BE2C (cell line): ENCODE results near the gene KRT35.

Source experiments
- DNase-seq: peaks from one replicate; pipeline ENCODE4 v3.0.0-alpha.2; 2020
- H3K27me3 ChIP-seq: fragments of 250-450 bp; sonication (Bioruptor Pico); 2 replicates; pipeline ENCODE4 v1.5.1; 2020; ENCODE audit warnings: mild to moderate bottlenecking
- H3K36me3 ChIP-seq: fragments of 250-450 bp; sonication (Bioruptor Pico); 2 replicates; pipeline ENCODE4 v1.5.1; 2020; ENCODE audit warnings: mild to moderate bottlenecking
- H3K4me1 ChIP-seq: fragments of 250-450 bp; sonication (Bioruptor Pico); 2 replicates; pipeline ENCODE4 v1.5.1; 2020
- H3K4me3 ChIP-seq: 2 replicates; pipeline ENCODE4 v1.5.1; 2011; ENCODE audit warnings: low read depth, low read length
- H3K9me3 ChIP-seq: fragments of 250-450 bp; sonication (Bioruptor Pico); 2 replicates; pipeline ENCODE4 v1.5.1; 2020
- TF ChIP-seq, protein P1 (sequence below): IDR thresholded peaks from 2 replicates; pipeline ENCODE4 v1.5.1; 2012; ENCODE audit warnings: mild to moderate bottlenecking, low read depth, low read length

Gene KRT35

DNA sequence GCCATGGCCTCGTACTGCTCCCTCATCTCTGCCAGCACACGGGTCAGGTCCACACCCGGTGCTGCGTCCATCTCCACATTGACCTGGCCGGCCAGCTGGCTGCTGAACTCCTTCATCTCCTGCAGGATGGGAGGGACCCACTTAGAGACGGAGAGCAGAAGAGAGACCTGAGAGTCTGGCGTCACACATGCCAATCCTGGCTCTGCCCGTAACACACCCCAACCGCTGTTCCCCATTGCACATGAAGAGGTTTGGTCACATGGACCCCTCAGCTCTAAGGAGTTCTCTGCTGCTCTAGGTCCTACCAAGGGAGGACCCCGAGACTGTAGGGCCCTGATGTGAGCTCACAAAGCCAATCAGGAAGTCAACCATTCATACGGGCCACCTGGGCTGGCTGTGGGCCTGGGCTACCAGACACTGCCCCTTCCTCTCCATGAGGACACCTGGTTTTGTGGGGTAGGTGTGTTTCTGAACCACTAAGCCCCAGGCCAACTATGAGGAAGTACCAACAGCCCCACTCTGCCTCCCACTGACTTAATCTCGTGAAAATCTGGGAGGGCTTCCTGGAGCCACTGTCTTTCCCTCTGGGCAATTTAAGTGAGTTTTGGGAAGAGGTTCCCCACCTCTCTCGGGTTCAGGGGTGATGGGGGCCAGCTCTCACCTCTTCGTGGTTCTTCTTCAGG is 35.3 kb upstream of the KRT35 start:
- Histone ChIP-seq H3K36me3 (no peaks in the 10 kb centered on the region), H3K9me3 (no peaks in the 10 kb centered on the region), H3K4me1 (peaks cover 32% of the 10 kb centered on the region), H3K27me3 (no peaks in the 10 kb centered on the region), H3K4me3 (no peak overlapping the region)
- TF ChIP-seq, protein P1, sequence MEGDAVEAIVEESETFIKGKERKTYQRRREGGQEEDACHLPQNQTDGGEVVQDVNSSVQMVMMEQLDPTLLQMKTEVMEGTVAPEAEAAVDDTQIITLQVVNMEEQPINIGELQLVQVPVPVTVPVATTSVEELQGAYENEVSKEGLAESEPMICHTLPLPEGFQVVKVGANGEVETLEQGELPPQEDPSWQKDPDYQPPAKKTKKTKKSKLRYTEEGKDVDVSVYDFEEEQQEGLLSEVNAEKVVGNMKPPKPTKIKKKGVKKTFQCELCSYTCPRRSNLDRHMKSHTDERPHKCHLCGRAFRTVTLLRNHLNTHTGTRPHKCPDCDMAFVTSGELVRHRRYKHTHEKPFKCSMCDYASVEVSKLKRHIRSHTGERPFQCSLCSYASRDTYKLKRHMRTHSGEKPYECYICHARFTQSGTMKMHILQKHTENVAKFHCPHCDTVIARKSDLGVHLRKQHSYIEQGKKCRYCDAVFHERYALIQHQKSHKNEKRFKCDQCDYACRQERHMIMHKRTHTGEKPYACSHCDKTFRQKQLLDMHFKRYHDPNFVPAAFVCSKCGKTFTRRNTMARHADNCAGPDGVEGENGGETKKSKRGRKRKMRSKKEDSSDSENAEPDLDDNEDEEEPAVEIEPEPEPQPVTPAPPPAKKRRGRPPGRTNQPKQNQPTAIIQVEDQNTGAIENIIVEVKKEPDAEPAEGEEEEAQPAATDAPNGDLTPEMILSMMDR, result no peak
- DNase-seq, result no peak

DNA sequence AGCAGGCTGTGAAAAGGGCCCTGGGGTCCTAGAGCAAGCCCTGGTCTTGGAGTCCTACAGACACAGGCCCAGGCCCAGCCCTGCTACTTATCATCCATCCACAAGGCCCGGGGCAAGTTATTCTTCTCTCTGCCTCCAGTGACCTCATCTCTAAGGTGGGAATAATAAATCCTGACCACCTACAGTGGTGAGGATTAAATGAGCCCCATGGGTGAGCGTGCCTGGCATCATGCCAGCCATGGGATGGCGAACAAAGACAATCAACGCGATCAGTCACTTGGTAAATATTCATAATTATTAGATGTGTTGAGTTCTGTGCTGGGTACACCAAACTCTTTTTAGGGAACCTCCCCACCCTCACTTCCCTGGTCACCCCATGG is 32.2 kb upstream of the KRT35 start:
- no peaks in the 10 kb centered on the region for H3K36me3 ChIP-seq

GRCh38 chr17:41512546-41513167 is 31.7 kb upstream of the KRT35 start:
- TF ChIP-seq, protein P1, result no peak

More for the DNA sequence above, 32.2 kb upstream of the KRT35 start:
- H3K27me3 ChIP-seq, result no peaks in the 10 kb centered on the region
- H3K4me1 ChIP-seq, result peaks cover 8% of the 10 kb centered on the region
- TF ChIP-seq, protein P1, result no peak
- H3K9me3 ChIP-seq, result no peaks in the 10 kb centered on the region
- no peak for DNase-seq
- no peak overlapping the region for H3K4me3 ChIP-seq

GRCh38 chr17:41511716-41512115 is 30.8 kb upstream of the KRT35 start:
- no peaks in the 10 kb centered on the region for H3K9me3 ChIP-seq
- TF ChIP-seq, protein P1, result no peak
- no peak for DNase-seq
- H3K36me3 ChIP-seq, result no peaks in the 10 kb centered on the region
- H3K27me3 ChIP-seq, result no peaks in the 10 kb centered on the region
- H3K4me3 ChIP-seq, result no peak overlapping the region
- H3K4me1 ChIP-seq, result peaks cover 8% of the 10 kb centered on the region

More at GRCh38 chr17:41512546-41513167, 31.7 kb upstream of the KRT35 start:
- Histone ChIP-seq H3K27me3 (no peaks in the 10 kb centered on the region), H3K9me3 (no peaks in the 10 kb centered on the region), H3K4me3 (no peak overlapping the region), H3K36me3 (no peaks in the 10 kb centered on the region), H3K4me1 (peaks cover 8% of the 10 kb centered on the region)
- no peak for DNase-seq

- TF ChIP-seq, protein P1, result no peak
- DNase-seq, result no peak
- no peaks in the 10 kb centered on the region for H3K9me3 ChIP-seq
- no peaks in the 10 kb centered on the region for H3K27me3 ChIP-seq
- H3K36me3 ChIP-seq, result no peaks in the 10 kb centered on the region
- H3K4me3 ChIP-seq, result no peak overlapping the region
- peaks cover 8% of the 10 kb centered on the region for H3K4me1 ChIP-seq
Observed at GRCh38 chr17:41511116-41511515, 30.2 kb upstream of the KRT35 start.
